HEK293T (cell line): ENCODE measurements around the gene SMC2.

Experiments used
- CTCF ChIA-PET: fragments of 350-600 bp; formaldehyde crosslinking; extraction: SDS; loops from one replicate; lab custom pipeline; 2021; ENCODE audit warnings: antibody characterized with exemption, inconsistent platforms; lab: Yijun Ruan, JAX
- POLR2A ChIA-PET: fragments of 350-600 bp; formaldehyde crosslinking; extraction: SDS; loops from one replicate; lab custom pipeline; 2020; ENCODE audit warnings: antibody characterized with exemption, inconsistent platforms; lab: Yijun Ruan, JAX
- DNase-seq: peaks from one replicate; pipeline ENCODE4 v3.0.0; 2012; ENCODE audit warnings: mixed read lengths; ENCODE audit errors: extremely low spot score
- ARNT ChIP-seq: fragments of 450-650 bp; IDR thresholded peaks from 2 replicates; pipeline ENCODE4 v1.6.1; 2017; ENCODE audit warnings: mild to moderate bottlenecking
- BHLHE40 ChIP-seq: fragments of 450-650 bp; IDR thresholded peaks from 2 replicates; pipeline ENCODE4 v1.6.1; 2016; ENCODE audit warnings: mild to moderate bottlenecking, moderate library complexity, borderline replicate concordance
- CTBP1 ChIP-seq: fragments of 450-650 bp; IDR thresholded peaks from 2 replicates; pipeline ENCODE4 v1.6.1; 2016; ENCODE audit warnings: borderline replicate concordance
- ELF4 ChIP-seq: fragments of 450-650 bp; IDR thresholded peaks from 2 replicates; pipeline ENCODE4 v1.6.1; 2017; ENCODE audit warnings: antibody characterized with exemption
- FOXA1 ChIP-seq: fragments of 450-650 bp; IDR thresholded peaks from 2 replicates; pipeline ENCODE4 v1.6.1; 2016; ENCODE audit warnings: mild to moderate bottlenecking
- FOXK2 ChIP-seq: fragments of 450-650 bp; IDR thresholded peaks from 2 replicates; pipeline ENCODE4 v1.6.1; 2016; ENCODE audit warnings: mild to moderate bottlenecking
- FOXM1 ChIP-seq: fragments of 450-650 bp; IDR thresholded peaks from 2 replicates; pipeline ENCODE4 v1.6.1; 2017; ENCODE audit warnings: mild to moderate bottlenecking, borderline replicate concordance
- HDGF ChIP-seq: fragments of 450-650 bp; IDR thresholded peaks from 2 replicates; pipeline ENCODE4 v1.6.1; 2017; ENCODE audit warnings: antibody characterized with exemption, borderline replicate concordance
- L3MBTL2 ChIP-seq: fragments of 450-650 bp; conservative IDR thresholded peaks from 2 replicates; pipeline ENCODE4 v1.6.1; 2016; ENCODE audit warnings: mild to moderate bottlenecking
- LEF1 ChIP-seq: fragments of 450-650 bp; IDR thresholded peaks from 2 replicates; pipeline ENCODE4 v1.6.1; 2017; ENCODE audit warnings: mild to moderate bottlenecking, borderline replicate concordance
- NFRKB ChIP-seq: fragments of 450-650 bp; IDR thresholded peaks from 2 replicates; pipeline ENCODE4 v1.6.1; 2016; ENCODE audit warnings: mild to moderate bottlenecking, moderate library complexity
- PKNOX1 ChIP-seq: fragments of 450-650 bp; IDR thresholded peaks from 2 replicates; pipeline ENCODE4 v1.6.1; 2016
- SP1 ChIP-seq: fragments of 450-650 bp; IDR thresholded peaks from 2 replicates; pipeline ENCODE4 v1.6.1; 2017
- SUZ12 ChIP-seq: fragments of 450-650 bp; IDR thresholded peaks from 2 replicates; pipeline ENCODE4 v1.6.1; 2016; ENCODE audit warnings: mild to moderate bottlenecking
- TARDBP ChIP-seq: fragments of 450-650 bp; IDR thresholded peaks from 2 replicates; pipeline ENCODE4 v1.6.1; 2016
- ZNF384 ChIP-seq: fragments of 450-650 bp; IDR thresholded peaks from 2 replicates; pipeline ENCODE4 v1.6.1; 2016

The SMC2 gene

GRCh38 chr9:104142799-104143549, 48.9 kb downstream of the SMC2 start:
- POLR2A ChIA-PET, result no interaction called here
- CTCF ChIA-PET, result no interaction called here
- no peak for DNase-seq
- TF ChIP-seq FOXM1, result no peak
- no peak for TF ChIP-seq ELF4
- no peak for TF ChIP-seq CTBP1
- no peak for TF ChIP-seq NFRKB
- no peak for TF ChIP-seq FOXK2
- TF ChIP-seq LEF1, result no peak
- TF ChIP-seq ARNT, result no peak
- TF ChIP-seq L3MBTL2, result no peak
- no peak for TF ChIP-seq ZNF384

GRCh38 chr9:104143550-104143910, 49.4 kb downstream of the SMC2 start:
- DNase-seq, result no peak
- no peak for TF ChIP-seq SUZ12
- TF ChIP-seq PKNOX1, result no peak
- TF ChIP-seq ZNF384, result no peak
- TF ChIP-seq BHLHE40, result no peak
- TF ChIP-seq NFRKB, result no peak
- TF ChIP-seq HDGF, result no peak
- TF ChIP-seq LEF1, result no peak
- no peak for TF ChIP-seq ARNT
- no peak for TF ChIP-seq L3MBTL2
- TF ChIP-seq CTBP1, result no peak
- TF ChIP-seq FOXM1, result no peak
- no peak for TF ChIP-seq FOXA1
- TF ChIP-seq SP1, result no peak
- no peak for TF ChIP-seq ELF4
- ChIA-PET POLR2A (no interaction called here), CTCF (no interaction called here)

- POLR2A ChIA-PET, result no interaction called here
- DNase-seq, result no peak
- TF ChIP-seq FOXK2 (no peak), NFRKB (no peak), ELF4 (no peak), BHLHE40 (no peak), SUZ12 (no peak)
- CTCF ChIA-PET, result no interaction called here
Observed at GRCh38 chr9:104144336-104144735, 50.2 kb downstream of the SMC2 start.

- TF ChIP-seq ARNT (no peak), LEF1 (no peak), PKNOX1 (no peak), HDGF (no peak), L3MBTL2 (no peak), CTBP1 (no peak), ELF4 (no peak)
- ChIA-PET POLR2A (no interaction called here), CTCF (no interaction called here)
- no peak for DNase-seq
Observed at GRCh38 chr9:104173067-104173466, 79.0 kb downstream of the SMC2 start.

- CTCF ChIA-PET, result no interaction called here
- DNase-seq, result peak; percentile 7
- no peak for TF ChIP-seq PKNOX1
- no peak for TF ChIP-seq BHLHE40
- TF ChIP-seq FOXK2, result no peak
- no peak for TF ChIP-seq ELF4
- TF ChIP-seq CTBP1, result no peak
- TF ChIP-seq ARNT, result no peak
- TF ChIP-seq FOXA1, result no peak
- TF ChIP-seq NFRKB, result no peak
- no peak for TF ChIP-seq TARDBP
- no peak for TF ChIP-seq SP1
- no peak for TF ChIP-seq SUZ12
- TF ChIP-seq HDGF, result no peak
- no peak for TF ChIP-seq ZNF384
- TF ChIP-seq FOXM1, result no peak
- no peak for TF ChIP-seq LEF1
- TF ChIP-seq L3MBTL2, result no peak
Observed at GRCh38 chr9:104177003-104177611, 83.0 kb downstream of the SMC2 start.

GRCh38 chr9:104177676-104178075, 83.6 kb downstream of the SMC2 start:
- DNase-seq, result no peak
- CTCF ChIA-PET, result no interaction called here
- TF ChIP-seq SUZ12 (no peak), TARDBP (no peak), BHLHE40 (no peak), FOXK2 (no peak), NFRKB (no peak), PKNOX1 (no peak)
- POLR2A ChIA-PET, result no interaction called here

More at GRCh38 chr9:104177003-104177611, 83.0 kb downstream of the SMC2 start:
- POLR2A ChIA-PET, result no interaction called here
